Measurements from ENCODE around the gene HS6ST2.
"Not testable (repeated sequence)": the region's sequence is repeated elsewhere in the genome, so short reads cannot be mapped to it uniquely, and the experiment has no call there.

Gene HS6ST2

GRCh38 chrX:132900633-132901293 lies 57.7 kb downstream of the HS6ST2 start:
- H3K4me1 Mint-ChIP-seq: no peaks in the 10 kb centered on the region
- CTCF ChIA-PET: no interaction called here
- no peak for DNase-seq
- no peaks in the 10 kb centered on the region for H3K9me3 Mint-ChIP-seq
- H3K36me3 Mint-ChIP-seq: no peaks in the 10 kb centered on the region
- no peaks in the 10 kb centered on the region for H3K27me3 Mint-ChIP-seq
- no peak overlapping the region for H3K4me3 Mint-ChIP-seq
- H3K27ac Mint-ChIP-seq: no peak overlapping the region

DNA sequence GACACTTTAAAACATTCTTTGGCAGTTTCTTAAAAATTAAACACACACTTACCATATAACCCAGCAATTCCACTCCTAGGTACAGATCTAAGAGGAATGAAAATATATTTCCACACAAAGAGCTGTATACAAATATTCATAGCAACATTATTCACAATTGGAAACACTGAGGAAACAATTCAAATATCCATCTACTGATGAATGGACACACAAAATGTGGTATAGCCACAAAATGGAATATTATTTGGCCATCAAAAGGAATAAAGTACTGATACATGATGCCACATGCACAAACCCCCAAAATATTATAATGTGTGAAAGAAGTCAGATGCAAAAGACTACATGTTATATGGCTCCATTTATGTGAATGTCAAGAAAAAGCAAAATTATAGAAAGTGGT lies 70.9 kb downstream of the HS6ST2 start:
- no peak for DNase-seq
- CTCF ChIA-PET: no interaction called here
- Mint-ChIP-seq H3K36me3 (no peaks in the 10 kb centered on the region), H3K9me3 (no peaks in the 10 kb centered on the region), H3K27ac (no peak overlapping the region), H3K4me3 (no peak overlapping the region), H3K27me3 (peaks cover 6% of the 10 kb centered on the region), H3K4me1 (no peaks in the 10 kb centered on the region)

DNA sequence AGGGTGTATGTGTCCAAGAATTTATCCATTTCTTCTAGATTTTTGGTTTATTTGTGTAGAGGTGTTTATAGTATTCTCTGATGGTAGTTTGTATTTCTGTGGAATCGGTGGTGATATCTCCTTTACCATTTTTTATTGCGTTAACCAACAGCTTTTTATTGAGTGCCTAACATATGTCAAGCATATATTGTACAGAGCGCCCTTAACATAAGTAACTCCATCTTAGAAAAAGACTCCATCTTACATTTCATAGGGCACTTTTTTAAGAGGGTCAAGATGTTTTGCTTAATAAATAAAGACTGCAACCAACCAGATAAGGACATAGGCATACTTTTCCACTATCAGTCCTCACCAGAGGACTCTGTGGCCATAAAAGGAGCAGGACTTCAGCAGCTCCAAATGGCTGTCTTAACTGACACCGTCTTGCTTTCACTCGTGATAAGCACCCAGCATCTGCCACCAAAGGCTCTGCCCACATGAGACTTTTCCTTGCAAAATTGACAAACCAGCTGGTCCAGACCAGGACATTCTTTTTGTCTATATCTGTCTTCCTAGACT lies 75.0 kb downstream of the HS6ST2 start:
- Mint-ChIP-seq H3K27ac (no peak overlapping the region), H3K4me1 (no peaks in the 10 kb centered on the region), H3K9me3 (no peaks in the 10 kb centered on the region), H3K27me3 (peaks cover 6% of the 10 kb centered on the region), H3K4me3 (no peak overlapping the region), H3K36me3 (no peaks in the 10 kb centered on the region)
- no peak for DNase-seq
- CTCF ChIA-PET: no interaction called here

- H3K27me3 Mint-ChIP-seq, H3K4me1 Mint-ChIP-seq, H3K36me3 Mint-ChIP-seq, H3K27ac Mint-ChIP-seq, DNase-seq, CTCF ChIA-PET, H3K4me3 Mint-ChIP-seq, H3K9me3 Mint-ChIP-seq: not testable (repeated sequence)
Measured at GRCh38 chrX:132880753-132881152, 77.7 kb downstream of the HS6ST2 start.

- H3K4me1 Mint-ChIP-seq: no peaks in the 10 kb centered on the region
- H3K36me3 Mint-ChIP-seq: no peaks in the 10 kb centered on the region
- H3K9me3 Mint-ChIP-seq: no peaks in the 10 kb centered on the region
- no peak for DNase-seq
- H3K27ac Mint-ChIP-seq: no peak overlapping the region
- H3K4me3 Mint-ChIP-seq: no peak overlapping the region
- peaks cover 10% of the 10 kb centered on the region for H3K27me3 Mint-ChIP-seq
- CTCF ChIA-PET: no interaction called here
Measured at GRCh38 chrX:132877954-132878536, 80.4 kb downstream of the HS6ST2 start.

DNA sequence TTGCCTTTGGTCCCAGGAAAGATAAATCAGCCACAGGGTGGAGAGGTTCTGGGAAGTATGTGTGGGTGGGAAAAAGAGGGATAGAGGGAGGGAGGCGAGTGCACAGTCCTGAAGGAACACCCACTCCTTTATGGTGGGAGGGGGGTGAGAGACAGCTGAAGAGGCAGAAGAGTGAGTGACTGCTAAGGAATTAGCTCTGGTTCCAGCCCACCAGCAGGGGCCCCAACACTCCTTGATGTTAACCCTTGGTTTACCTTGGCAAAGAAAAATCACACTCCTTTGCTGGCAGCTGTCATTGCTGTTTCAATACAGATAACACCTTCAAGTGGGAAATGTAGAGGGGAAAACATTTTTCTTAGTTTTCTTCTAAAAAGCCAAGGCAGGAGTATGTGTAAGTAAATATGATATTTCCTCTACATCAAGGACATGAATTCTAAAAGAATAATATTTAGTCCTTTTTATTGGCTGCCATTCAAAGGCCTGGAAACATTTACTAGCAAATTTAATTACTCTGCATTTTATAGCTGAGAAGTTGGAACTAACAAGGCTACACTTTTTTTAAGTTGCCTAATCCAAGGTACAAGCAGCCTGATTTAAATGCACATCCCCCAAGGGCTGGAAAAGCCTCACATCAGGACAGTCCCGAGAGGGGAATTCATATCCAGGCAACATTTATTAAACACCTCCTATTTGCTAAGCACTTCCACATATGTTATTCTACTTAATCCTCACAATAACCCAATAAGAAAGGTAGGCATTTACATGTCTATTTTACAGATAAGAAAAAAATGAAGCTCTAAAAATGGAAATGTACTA lies 81.7 kb downstream of the HS6ST2 start:
- Mint-ChIP-seq H3K27me3 (peaks cover 10% of the 10 kb centered on the region), H3K4me1 (no peaks in the 10 kb centered on the region), H3K36me3 (no peaks in the 10 kb centered on the region), H3K27ac (no peak overlapping the region), H3K4me3 (no peak overlapping the region), H3K9me3 (no peaks in the 10 kb centered on the region)
- no peak for DNase-seq
- CTCF ChIA-PET: no interaction called here

DNA sequence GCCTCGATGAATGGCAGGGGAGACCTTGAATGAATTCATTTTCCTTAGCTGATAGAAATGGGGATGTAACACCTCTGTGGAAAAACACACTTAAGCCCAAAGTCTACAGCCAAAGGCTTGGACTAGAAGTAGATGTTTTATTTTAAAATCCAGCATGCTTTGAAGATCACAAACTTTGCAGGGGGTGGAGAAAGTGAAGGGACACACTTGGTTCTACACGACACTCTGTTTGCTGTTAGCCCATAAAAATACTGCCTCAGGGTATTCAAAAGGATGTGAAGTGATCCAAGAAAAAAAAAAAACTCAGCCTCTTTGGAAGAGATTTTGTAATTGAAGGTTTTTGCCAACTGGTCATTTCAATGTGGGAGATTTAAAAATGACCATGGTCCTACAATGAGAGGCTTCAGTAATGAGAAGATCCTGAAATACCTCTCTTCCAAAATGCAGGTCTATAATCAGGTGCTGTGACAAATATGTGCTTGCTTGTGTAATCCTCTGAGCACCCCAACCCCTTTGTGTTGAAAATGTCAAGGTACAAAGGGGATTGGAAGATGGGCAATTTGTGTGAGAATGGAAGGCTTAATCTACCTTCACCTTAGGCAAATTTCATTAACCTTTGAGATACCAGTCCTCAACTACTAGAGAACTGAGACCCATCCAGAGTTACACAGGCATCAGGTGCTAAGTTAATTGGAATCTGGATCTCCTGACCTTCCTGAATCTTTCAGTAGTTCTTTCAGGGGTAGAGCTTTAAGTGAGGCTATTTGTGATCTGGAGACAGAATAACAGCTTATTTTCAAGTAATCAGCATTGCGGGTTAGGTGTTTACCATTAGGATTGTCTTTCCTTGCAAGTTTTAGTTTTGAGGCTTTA lies 82.5 kb downstream of the HS6ST2 start:
- no peaks in the 10 kb centered on the region for H3K9me3 Mint-ChIP-seq
- no peaks in the 10 kb centered on the region for H3K36me3 Mint-ChIP-seq
- no peak overlapping the region for H3K4me3 Mint-ChIP-seq
- no peaks in the 10 kb centered on the region for H3K4me1 Mint-ChIP-seq
- peaks cover 10% of the 10 kb centered on the region for H3K27me3 Mint-ChIP-seq
- CTCF ChIA-PET: no interaction called here
- no peak for DNase-seq
- H3K27ac Mint-ChIP-seq: no peak overlapping the region

DNA sequence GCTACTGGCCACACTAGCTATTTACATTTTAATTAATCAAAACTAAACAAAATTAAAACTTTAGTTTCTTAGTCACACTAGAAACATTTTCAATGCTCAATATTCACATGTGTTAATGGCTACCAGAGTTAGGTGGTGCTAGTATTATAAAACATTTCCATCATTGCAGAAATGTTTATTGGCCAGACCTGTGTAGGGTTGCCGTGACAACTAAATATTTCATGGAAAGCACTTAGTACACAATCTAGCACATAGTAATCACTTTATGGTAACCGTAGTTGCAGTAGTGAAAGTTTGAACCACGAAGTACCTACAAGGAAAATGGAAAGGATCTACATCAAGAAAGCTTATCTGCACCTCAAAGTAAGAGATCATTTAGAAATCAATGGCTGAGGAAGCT lies 95.9 kb downstream of the HS6ST2 start:
- Mint-ChIP-seq H3K27ac (no peak overlapping the region), H3K4me3 (no peak overlapping the region), H3K36me3 (peaks cover 11% of the 10 kb centered on the region), H3K27me3 (no peaks in the 10 kb centered on the region), H3K9me3 (peaks cover 19% of the 10 kb centered on the region), H3K4me1 (peaks cover 24% of the 10 kb centered on the region)
- CTCF ChIA-PET: no interaction called here
- no peak for DNase-seq

- no peaks in the 10 kb centered on the region for H3K27me3 Mint-ChIP-seq
- CTCF ChIA-PET: no interaction called here
- peaks cover 23% of the 10 kb centered on the region for H3K9me3 Mint-ChIP-seq
- peaks cover 35% of the 10 kb centered on the region for H3K4me1 Mint-ChIP-seq
- no peak for DNase-seq
- H3K4me3 Mint-ChIP-seq: no peak overlapping the region
- H3K36me3 Mint-ChIP-seq: peaks cover 11% of the 10 kb centered on the region
- no peak overlapping the region for H3K27ac Mint-ChIP-seq
Measured at GRCh38 chrX:132861076-132861475, 97.4 kb downstream of the HS6ST2 start.

DNA sequence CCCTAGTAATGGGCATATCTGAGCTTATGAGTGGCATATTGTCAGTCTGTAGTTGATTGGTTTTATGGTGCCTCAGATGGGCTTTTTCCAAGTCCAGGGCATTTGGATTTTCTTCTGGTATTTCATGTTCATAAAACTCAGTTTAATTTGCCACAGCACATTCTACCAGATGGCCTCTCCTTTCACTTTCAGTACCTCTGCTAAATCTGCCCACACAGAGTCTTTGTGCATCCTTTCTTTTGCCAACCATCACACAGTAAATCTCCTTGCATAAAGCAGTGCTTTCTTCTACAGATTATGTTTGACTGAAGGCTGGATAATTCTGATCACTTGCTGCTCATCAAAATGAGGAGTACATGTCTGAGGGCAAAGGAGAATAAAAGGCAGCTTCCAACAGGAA lies 98.2 kb downstream of the HS6ST2 start:
- Mint-ChIP-seq H3K9me3 (peaks cover 23% of the 10 kb centered on the region), H3K36me3 (peaks cover 11% of the 10 kb centered on the region), H3K4me1 (peaks cover 41% of the 10 kb centered on the region), H3K27ac (no peak overlapping the region), H3K4me3 (no peak overlapping the region), H3K27me3 (no peaks in the 10 kb centered on the region)
- DNase-seq: no peak
- CTCF ChIA-PET: no interaction called here

DNA sequence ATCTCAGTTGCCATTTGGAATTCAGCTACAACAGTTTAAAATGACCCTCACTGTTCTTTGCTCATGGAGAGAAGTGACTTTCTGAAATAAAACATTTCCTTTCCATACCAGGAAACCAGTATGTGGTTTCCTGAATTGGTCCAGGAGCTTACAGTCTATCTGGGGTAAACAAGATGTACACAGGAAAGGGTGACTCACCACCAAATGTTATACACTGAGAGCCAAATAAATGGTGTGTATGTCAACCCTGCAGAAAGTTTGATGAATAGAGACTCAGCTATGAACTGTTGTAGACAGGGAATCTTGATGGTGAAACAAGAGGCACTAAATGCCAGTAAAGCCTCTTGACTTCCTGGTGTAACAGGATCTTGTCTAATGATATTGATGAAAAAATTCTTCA lies 100.4 kb downstream of the HS6ST2 start:
- Mint-ChIP-seq H3K9me3 (peaks cover 23% of the 10 kb centered on the region), H3K27me3 (peaks cover 2% of the 10 kb centered on the region), H3K36me3 (peaks cover 11% of the 10 kb centered on the region), H3K4me3 (no peak overlapping the region), H3K27ac (peak overlapping the region; percentile 77), H3K4me1 (peaks cover 41% of the 10 kb centered on the region)
- DNase-seq: no peak
- CTCF ChIA-PET: no interaction called here

DNA sequence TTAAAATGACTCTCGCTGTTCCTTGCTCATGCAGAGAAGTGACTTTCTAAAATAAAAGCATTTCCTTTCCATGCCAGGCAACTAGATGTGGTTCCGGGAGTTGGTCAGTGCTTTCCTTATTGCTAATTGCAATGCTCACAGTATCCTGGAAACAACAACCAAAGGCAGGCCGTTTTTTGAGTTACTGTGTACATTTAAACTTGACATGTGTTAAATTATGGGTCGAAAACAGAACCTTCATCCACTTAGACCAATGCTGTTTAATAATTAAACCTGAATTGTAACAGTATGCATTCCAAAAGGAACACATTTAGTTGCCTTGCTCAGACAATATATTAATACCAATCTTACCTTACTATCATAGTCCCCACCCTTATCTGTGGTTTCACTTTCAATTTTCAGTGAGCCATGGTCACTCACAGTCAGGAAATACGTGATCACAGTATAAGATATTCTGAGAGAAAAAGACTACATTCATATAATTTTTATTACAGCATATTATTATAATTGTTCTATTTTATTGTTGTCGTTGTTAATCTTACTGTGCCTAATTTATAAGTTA lies 102.6 kb downstream of the HS6ST2 start:
- CTCF ChIA-PET: no interaction called here
- peaks cover 23% of the 10 kb centered on the region for H3K9me3 Mint-ChIP-seq
- H3K27ac Mint-ChIP-seq: no peak overlapping the region
- peaks cover 41% of the 10 kb centered on the region for H3K4me1 Mint-ChIP-seq
- no peak for DNase-seq
- H3K27me3 Mint-ChIP-seq: peaks cover 11% of the 10 kb centered on the region
- H3K4me3 Mint-ChIP-seq: no peak overlapping the region
- peaks cover 11% of the 10 kb centered on the region for H3K36me3 Mint-ChIP-seq

- Mint-ChIP-seq H3K9me3 (peaks cover 7% of the 10 kb centered on the region), H3K27ac (no peak overlapping the region), H3K4me1 (peaks cover 21% of the 10 kb centered on the region), H3K27me3 (peaks cover 23% of the 10 kb centered on the region), H3K4me3 (no peak overlapping the region), H3K36me3 (peaks cover 3% of the 10 kb centered on the region)
- no peak for DNase-seq
- CTCF ChIA-PET: no interaction called here
Measured at GRCh38 chrX:132853040-132853439, 105.4 kb downstream of the HS6ST2 start.
